CD4-positive, alpha-beta memory T cell (primary cell): Measurements from ENCODE around the gene ALDH1L1. TPM values are rescaled to one million over a fixed set of nuclear protein-coding genes. Genes with fewer than 3 reads are reported as not detected.
A peak's percentile ranks its signal among the peaks of the same experiment; 100 is the strongest.

Source experiments
- CTCF ChIA-PET: fragments of 350-600 bp; sonication (Branson Sonifier 250); formaldehyde crosslinking; loops from one replicate; lab custom pipeline; 2021; ENCODE audit warnings: inconsistent platforms; ENCODE audit not compliant: partially characterized antibody; lab: Charles Lee
- POLR2A ChIA-PET: fragments of 350-600 bp; sonication (Branson Sonifier 250); formaldehyde crosslinking; loops from one replicate; lab custom pipeline; 2021; ENCODE audit not compliant: partially characterized antibody; lab: Charles Lee
- DNase-seq, 5 donors: peaks; one replicate each; pipeline versions ENCODE4 v3.0.0 to v3.0.0-alpha.2; 2020 to 2022; ENCODE audit warnings: mixed read lengths in 1 of 5
- H3K27ac ChIP-seq: one replicate; pipeline ENCODE4 v1.7.0; 2013; ENCODE audit warnings: low read depth, low read length
- H3K27me3 ChIP-seq: 2 replicates; pipeline ENCODE4 v1.7.0; 2013; ENCODE audit warnings: mild to moderate bottlenecking, low read length, moderate library complexity; ENCODE audit not compliant: insufficient read depth
- H3K36me3 ChIP-seq: 2 replicates; pipeline ENCODE4 v1.7.0; 2013; ENCODE audit warnings: mild to moderate bottlenecking, low read length, moderate library complexity; ENCODE audit not compliant: insufficient read depth
- H3K4me1 ChIP-seq: 2 replicates; pipeline ENCODE4 v1.7.0; 2013; ENCODE audit warnings: mild to moderate bottlenecking, low read length, moderate library complexity; ENCODE audit not compliant: insufficient read depth
- H3K4me3 ChIP-seq, 2 donors: one replicate each; pipeline ENCODE4 v1.7.0; 2013; ENCODE audit warnings: low read length in 2 of 2, mild to moderate bottlenecking in 1 of 2
- H3K9me3 ChIP-seq, 2 donors: one replicate each; pipeline ENCODE4 v1.7.0; 2013; ENCODE audit warnings: low read length in 2 of 2, control low read depth in 1 of 2; ENCODE audit not compliant: control insufficient read depth in 1 of 2
- H3K27ac Mint-ChIP-seq, 7 donors: one replicate each; pipeline ENCODE4 v1.8.0; 2020 to 2021; ENCODE audit warnings: mixed read lengths in 7 of 7, mild to moderate bottlenecking in 6 of 7, inconsistent platforms in 3 of 7, moderate library complexity in 3 of 7
- H3K27me3 Mint-ChIP-seq, 2 donors: one replicate each; pipeline ENCODE4 v1.8.0; 2020 to 2021; ENCODE audit warnings: mixed read lengths in 2 of 2
- H3K36me3 Mint-ChIP-seq, 2 donors: one replicate each; pipeline ENCODE4 v1.8.0; 2020 to 2021; ENCODE audit warnings: mixed read lengths in 2 of 2, inconsistent platforms in 1 of 2, mild to moderate bottlenecking in 1 of 2
- H3K4me1 Mint-ChIP-seq, 4 donors: one replicate each; pipeline ENCODE4 v1.8.0; 2020 to 2021; ENCODE audit warnings: mixed read lengths in 4 of 4, mild to moderate bottlenecking in 1 of 4
- H3K4me3 Mint-ChIP-seq, 8 donors: one replicate each; pipeline ENCODE4 v1.8.0; 2020 to 2021; ENCODE audit warnings: mixed read lengths in 8 of 8, mild to moderate bottlenecking in 7 of 8, moderate library complexity in 6 of 8, inconsistent platforms in 3 of 8
- H3K9me3 Mint-ChIP-seq, 8 donors: one replicate each; pipeline ENCODE4 v1.8.0; 2020 to 2021; ENCODE audit warnings: mixed read lengths in 8 of 8, mild to moderate bottlenecking in 5 of 8, inconsistent platforms in 3 of 8, moderate library complexity in 1 of 8
- intact Hi-C: fragments of 100-400 bp; cut with micrococcal nuclease; formaldehyde crosslinking; loops from one replicate; pipeline ENCODE4 v1.15.1; 2023
- polyA plus RNA-seq, 2 donors: library from polyadenylated mRNA; unstranded; fragments of 300-500 nt; fragmentation: Illumina TruSeq; gene quantifications; one replicate each; pipeline ENCODE4 v1.2.3, GENCODE V29; 2021
- total RNA-seq, 2 experiments: library from RNA; stranded (reverse); gene quantifications; one replicate each; pipeline ENCODE4 v1.2.3, GENCODE V29; 2021

ALDH1L1 gene
- total and polyA plus RNA-seq, 4 experiments from 2014 or later = not detected

- H3K9me3 Mint-ChIP-seq = peaks cover 0 to 2% (median 0%) of the 10 kb centered on the region in 8 donors
- intact Hi-C loops = no loop called here
- Histone ChIP-seq H3K27ac (no peak overlapping the region), H3K27me3 (no peaks in the 10 kb centered on the region), H3K4me3 (no peak overlapping the region), H3K9me3 (no peaks in the 10 kb centered on the region), H3K4me1 (no peaks in the 10 kb centered on the region), H3K36me3 (no peaks in the 10 kb centered on the region)
- H3K4me3 Mint-ChIP-seq = peak overlapping the region in 1 of 8 donors; percentile 20
- H3K4me1 Mint-ChIP-seq = no peaks in the 10 kb centered on the region
- ChIA-PET CTCF (interaction anchor here (2.1 to 3.0 kb wide), 2 partner anchors 13 to 18 kb away, joined by 6 to 14 read pairs; no protein-coding TSS in a partner anchor), POLR2A (no interaction called here)
- peaks cover 0 to 4% of the 10 kb centered on the region in 2 donors for H3K27me3 Mint-ChIP-seq
- H3K27ac Mint-ChIP-seq = no peak overlapping the region
- DNase-seq = no peak
- no peaks in the 10 kb centered on the region for H3K36me3 Mint-ChIP-seq
Measured at GRCh38 chr3:126116526-126116925, 63.9 kb downstream of the ALDH1L1 start.

- no peak overlapping the region for H3K4me3 ChIP-seq
- H3K27ac Mint-ChIP-seq = no peak overlapping the region
- no peak overlapping the region for H3K27ac ChIP-seq
- H3K27me3 ChIP-seq = no peaks in the 10 kb centered on the region
- DNase-seq = no peak
- intact Hi-C loops = no loop called here
- no peaks in the 10 kb centered on the region for H3K36me3 ChIP-seq
- H3K27me3 Mint-ChIP-seq = peaks cover 0 to 4% of the 10 kb centered on the region in 2 donors
- H3K9me3 Mint-ChIP-seq = peaks cover 0 to 2% (median 0%) of the 10 kb centered on the region in 8 donors
- H3K4me1 ChIP-seq = no peaks in the 10 kb centered on the region
- no peaks in the 10 kb centered on the region for H3K4me1 Mint-ChIP-seq
- no peak overlapping the region for H3K4me3 Mint-ChIP-seq
- CTCF ChIA-PET = no interaction called here
- no peaks in the 10 kb centered on the region for H3K36me3 Mint-ChIP-seq
- no peaks in the 10 kb centered on the region for H3K9me3 ChIP-seq
- POLR2A ChIA-PET = no interaction called here
Measured at GRCh38 chr3:126114443-126115386, 65.7 kb downstream of the ALDH1L1 start.

- intact Hi-C loops = no loop called here
- POLR2A ChIA-PET = no interaction called here
- Mint-ChIP-seq H3K4me1 (no peaks in the 10 kb centered on the region), H3K27ac (no peak overlapping the region), H3K4me3 (no peak overlapping the region), H3K27me3 (no peaks in the 10 kb centered on the region), H3K9me3 (no peaks in the 10 kb centered on the region), H3K36me3 (no peaks in the 10 kb centered on the region)
- Histone ChIP-seq H3K27ac (no peak overlapping the region), H3K4me1 (no peaks in the 10 kb centered on the region), H3K9me3 (no peaks in the 10 kb centered on the region), H3K36me3 (no peaks in the 10 kb centered on the region), H3K4me3 (no peak overlapping the region), H3K27me3 (no peaks in the 10 kb centered on the region)
- DNase-seq = no peak
- CTCF ChIA-PET = no interaction called here
Measured at GRCh38 chr3:126113733-126114442, 66.5 kb downstream of the ALDH1L1 start.

GRCh38 chr3:126113238-126113555, 67.2 kb downstream of the ALDH1L1 start:
- Mint-ChIP-seq H3K36me3 (no peaks in the 10 kb centered on the region), H3K4me3 (no peak overlapping the region), H3K9me3 (no peaks in the 10 kb centered on the region), H3K27ac (no peak overlapping the region), H3K27me3 (no peaks in the 10 kb centered on the region), H3K4me1 (no peaks in the 10 kb centered on the region)
- H3K4me3 ChIP-seq = no peak overlapping the region
- no peak for DNase-seq
- H3K9me3 ChIP-seq = no peaks in the 10 kb centered on the region
- H3K27ac ChIP-seq = no peak overlapping the region
- intact Hi-C loops = no loop called here
- no peaks in the 10 kb centered on the region for H3K36me3 ChIP-seq
- ChIA-PET POLR2A (no interaction called here), CTCF (no interaction called here)
- H3K27me3 ChIP-seq = no peaks in the 10 kb centered on the region
- H3K4me1 ChIP-seq = no peaks in the 10 kb centered on the region

- ChIA-PET POLR2A (no interaction called here), CTCF (no interaction called here)
- no peaks in the 10 kb centered on the region for H3K9me3 Mint-ChIP-seq
- Histone ChIP-seq H3K4me3 (no peak overlapping the region), H3K36me3 (no peaks in the 10 kb centered on the region), H3K27ac (no peak overlapping the region), H3K4me1 (no peaks in the 10 kb centered on the region), H3K9me3 (no peaks in the 10 kb centered on the region), H3K27me3 (no peaks in the 10 kb centered on the region)
- no peaks in the 10 kb centered on the region for H3K4me1 Mint-ChIP-seq
- no peak for DNase-seq
- peak overlapping the region in 1 of 7 donors; percentile 23 for H3K27ac Mint-ChIP-seq
- H3K4me3 Mint-ChIP-seq = no peak overlapping the region
- H3K27me3 Mint-ChIP-seq = no peaks in the 10 kb centered on the region
- intact Hi-C loops = no loop called here
- H3K36me3 Mint-ChIP-seq = no peaks in the 10 kb centered on the region
Measured at GRCh38 chr3:126112531-126113237, 67.7 kb downstream of the ALDH1L1 start.

- no peaks in the 10 kb centered on the region for H3K4me1 ChIP-seq
- ChIA-PET CTCF (no interaction called here), POLR2A (no interaction called here)
- Mint-ChIP-seq H3K36me3 (no peaks in the 10 kb centered on the region), H3K27ac (peak overlapping the region in 1 of 7 donors; percentile 23), H3K4me3 (no peak overlapping the region), H3K9me3 (no peaks in the 10 kb centered on the region), H3K4me1 (no peaks in the 10 kb centered on the region), H3K27me3 (no peaks in the 10 kb centered on the region)
- no peak overlapping the region for H3K4me3 ChIP-seq
- H3K27ac ChIP-seq = no peak overlapping the region
- no peaks in the 10 kb centered on the region for H3K9me3 ChIP-seq
- intact Hi-C loops = no loop called here
- no peak for DNase-seq
- no peaks in the 10 kb centered on the region for H3K36me3 ChIP-seq
- no peaks in the 10 kb centered on the region for H3K27me3 ChIP-seq
Measured at GRCh38 chr3:126111566-126112475, 68.6 kb downstream of the ALDH1L1 start.
